ENCODE measurements around the gene ADAM10.

The ADAM10 gene

DNA sequence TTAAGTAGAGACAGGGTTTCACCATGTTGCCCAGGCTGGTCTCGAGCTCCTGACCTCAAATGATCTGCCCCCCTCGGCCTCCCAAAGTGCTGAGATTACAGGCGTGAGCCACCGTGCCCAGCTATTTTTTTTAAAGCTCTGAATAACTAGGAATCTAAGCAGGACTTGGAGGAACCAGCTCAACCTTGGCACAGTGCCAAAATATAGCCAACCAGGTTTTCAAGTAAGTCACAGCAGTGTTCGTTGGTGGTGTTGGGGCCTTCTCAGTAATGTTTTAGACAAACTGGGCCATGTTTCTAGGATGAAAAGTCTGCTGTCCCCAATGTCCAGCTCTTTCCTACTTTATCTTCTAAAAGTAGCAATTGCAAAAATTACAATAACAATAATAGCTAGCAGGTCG is 6.4 kb upstream of the ADAM10 start:
- no peak for DNase-seq

DNA sequence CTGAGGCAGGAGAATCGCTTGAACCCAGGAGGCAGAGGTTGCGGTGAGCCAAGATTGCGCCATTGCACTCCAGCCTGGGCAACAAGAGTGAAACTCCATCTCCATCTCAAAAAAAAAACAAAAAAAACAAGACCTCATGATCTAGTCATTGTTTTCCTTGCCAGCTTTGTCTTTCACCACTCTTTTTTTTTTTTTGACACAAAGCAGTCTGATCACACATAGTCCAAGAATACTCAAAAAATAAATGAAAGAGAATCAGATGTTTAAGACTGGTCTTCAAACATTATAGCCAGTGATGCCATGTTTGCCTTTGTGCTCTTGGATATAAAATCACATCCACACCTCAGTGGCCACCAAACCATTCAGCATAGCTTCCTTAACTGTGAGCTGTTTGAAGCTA is 5.8 kb upstream of the ADAM10 start:
- no peak for DNase-seq

DNA sequence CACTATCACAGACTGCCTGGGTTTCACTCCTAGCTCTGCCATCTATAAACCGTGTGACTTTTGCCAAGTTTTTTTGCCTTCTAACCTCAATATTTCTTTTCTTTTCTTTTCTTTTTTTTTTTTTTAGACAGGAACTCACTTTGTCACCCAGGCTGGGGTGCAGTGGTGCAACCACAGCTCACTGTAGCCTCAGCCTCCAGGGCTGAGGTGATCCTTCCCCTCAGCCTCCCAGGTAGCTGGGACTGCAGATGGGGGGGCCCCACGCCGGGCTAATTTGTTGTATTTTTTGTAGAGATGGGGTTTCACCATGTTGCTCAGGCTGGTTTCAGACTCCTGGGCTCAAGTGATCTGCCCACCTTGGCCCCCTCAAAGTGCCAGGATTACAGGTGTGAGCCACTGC is 3.2 kb upstream of the ADAM10 start:
- DNase-seq: no peak

DNA sequence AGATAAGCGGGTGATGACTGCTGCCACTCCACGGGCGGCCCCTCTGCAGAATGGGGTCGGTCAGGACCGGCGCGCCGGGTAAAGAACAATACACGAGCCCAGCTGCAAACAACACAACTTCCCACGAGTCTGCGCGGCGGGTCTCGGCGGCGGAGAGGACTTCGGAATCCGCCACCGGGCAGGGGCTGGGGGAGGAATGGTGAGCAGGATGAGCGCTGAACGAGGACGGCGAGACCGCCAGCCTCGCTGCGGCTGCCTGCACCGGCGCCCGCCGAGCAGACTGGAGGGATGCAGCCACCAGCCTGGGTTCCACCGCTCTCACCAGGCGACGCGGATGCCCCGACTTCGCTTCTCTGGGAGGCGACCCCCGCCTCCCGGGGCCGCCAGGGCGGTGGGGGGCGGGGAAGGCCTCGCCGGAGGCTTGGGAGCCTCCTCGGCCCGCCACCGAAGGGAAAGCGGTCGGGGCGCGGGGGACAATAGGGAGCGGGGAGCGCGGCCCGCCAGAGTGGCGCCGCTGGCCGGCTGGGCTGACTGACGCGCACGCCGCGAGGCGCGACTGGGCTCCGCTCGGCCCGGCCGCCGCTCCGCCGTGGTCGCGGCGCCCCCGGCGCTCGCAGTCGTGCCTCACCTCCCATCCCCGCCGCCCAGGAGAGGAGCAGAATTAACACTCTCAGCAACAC is 515 bp downstream of the ADAM10 start:
- DNase-seq: peak; percentile 51

DNA sequence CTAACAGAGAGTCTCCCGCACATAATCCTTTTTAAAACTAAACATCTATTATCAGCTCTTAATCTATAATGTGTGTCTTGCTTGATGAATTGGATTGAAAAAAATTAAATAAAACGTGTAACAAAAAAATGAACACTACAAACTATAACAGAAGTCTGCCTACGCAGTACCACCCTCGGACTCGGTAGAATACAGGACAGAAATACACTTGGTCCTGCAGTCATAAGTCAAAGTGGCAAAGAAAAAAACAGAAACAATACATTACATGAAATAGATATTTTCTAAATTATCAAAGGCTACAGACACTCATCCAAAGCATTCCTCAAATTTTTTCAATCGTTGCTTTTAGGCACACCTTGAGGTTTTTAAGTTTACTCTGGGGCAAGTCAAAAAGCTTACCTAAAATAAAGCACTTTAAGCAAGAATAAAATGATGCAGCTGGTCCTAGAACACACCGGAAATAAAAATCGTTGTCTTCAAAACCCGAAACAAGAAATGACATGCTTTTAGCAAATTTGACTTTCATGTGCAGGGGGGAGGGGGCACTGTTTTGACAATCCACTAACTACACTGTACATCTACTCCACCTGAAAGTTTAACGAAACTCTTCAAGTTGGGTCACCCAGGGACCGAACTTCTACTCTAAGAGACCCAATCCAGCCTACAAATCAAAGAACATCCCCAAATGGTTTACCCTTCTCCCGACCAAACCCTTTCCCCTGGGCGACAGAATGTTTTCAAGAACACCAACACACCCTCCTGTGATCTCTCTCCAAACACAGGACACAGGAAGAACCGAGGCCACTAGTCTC is 1.3 kb downstream of the ADAM10 start:
- DNase-seq: no peak

DNA sequence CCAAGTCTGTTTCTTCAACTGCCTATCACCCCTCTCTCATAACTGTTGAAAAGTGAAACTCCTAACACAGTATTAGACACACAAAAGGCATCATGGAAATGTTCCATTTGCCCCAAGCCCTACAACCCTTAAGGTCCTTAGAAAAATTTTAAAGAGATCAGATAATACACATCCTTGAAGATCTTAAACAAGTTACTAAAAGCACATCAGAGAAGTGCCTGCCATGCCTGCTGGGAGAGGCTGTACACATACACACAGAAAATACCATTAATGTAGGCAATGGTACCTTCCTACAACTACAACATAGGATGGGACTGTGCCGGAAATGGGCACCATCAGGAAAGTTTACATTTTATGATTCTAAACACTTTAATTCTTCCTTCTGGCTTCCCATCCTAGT is 3.3 kb downstream of the ADAM10 start:
- no peak for DNase-seq

DNA sequence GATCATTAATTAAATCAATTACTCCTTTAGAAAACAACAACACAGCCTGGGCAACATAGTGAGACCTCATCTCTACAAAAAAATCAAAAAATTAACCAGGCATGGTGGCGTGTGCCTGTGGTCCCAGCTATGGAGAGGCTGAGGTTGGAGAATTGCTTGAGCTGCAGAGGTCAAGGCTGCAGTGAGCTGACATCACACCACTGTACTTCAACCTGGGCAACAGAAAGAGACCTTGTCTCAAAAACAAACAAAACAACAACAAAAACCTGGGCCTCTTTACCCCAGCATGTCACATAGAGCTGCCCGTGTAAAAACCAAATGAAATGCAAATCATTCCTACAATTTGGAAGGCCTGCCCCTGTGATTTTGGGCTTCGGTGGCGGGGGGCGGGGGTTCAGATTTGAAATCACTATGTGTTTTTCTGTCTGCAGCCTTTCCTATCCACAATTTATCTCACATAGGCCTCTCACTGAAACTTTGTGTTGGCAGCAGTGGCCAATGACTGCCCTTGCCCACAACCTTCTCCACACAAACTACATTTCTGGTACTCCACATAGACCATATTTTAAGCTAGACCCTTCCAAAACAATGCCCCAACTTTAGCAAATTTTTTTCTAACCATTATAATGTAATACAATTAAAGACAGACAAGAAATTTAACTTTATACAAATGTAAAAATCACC is 6.5 kb downstream of the ADAM10 start:
- no peak for DNase-seq

DNA sequence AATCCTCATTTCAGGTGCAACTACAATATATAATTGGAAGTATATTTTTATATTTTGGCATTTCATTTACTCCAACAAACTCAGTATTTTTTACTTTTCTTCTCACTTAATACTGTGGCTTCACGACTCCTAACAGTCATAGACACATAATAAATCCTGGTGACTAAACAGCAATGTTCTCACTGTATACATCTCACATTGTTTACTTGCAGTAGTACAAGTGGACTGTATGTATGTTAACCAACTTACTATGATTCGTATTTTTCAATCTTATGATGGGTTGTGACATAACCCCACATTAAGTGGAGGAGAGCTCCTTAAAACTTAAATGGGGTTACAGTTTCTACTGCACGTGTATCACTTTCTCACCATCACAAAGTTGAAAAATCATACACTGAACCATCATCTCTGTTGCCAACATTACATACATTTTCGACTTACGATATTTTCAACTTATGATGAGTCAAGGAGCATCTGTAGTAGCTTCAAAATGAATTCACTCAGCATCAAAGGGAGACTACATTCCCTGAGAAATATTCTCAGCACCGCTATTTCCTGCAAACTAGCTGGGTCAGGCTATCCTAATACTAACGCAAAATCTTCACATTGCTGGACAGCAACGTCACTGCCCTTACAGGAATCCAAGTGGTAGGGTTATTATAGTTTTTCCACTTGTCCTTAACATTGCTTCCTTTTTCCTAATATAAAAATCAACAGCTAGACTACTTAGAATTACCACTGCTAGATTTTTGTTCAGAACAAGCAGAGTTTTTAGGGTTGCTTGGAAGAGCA is 7.3 kb downstream of the ADAM10 start:
- peak; percentile 86 for DNase-seq

DNA sequence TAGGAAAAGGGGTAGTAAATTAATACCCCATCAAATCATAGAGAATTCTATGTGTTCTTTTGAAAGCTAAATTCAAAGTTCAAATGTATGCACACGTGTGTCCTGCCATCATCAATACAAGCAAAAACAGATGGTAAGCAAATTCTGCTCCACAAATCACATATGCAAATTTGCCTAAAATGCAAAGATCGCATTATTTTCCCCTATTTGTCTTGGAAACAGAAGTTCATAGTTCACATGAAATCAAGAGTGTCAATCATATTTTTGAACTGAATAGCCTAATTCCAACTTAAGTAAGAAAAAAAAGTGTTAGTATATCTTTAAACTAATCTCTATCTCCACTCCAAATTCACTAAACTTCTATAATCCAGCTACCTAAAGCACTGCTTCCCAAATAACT is 8.5 kb downstream of the ADAM10 start:
- DNase-seq: no peak

DNA sequence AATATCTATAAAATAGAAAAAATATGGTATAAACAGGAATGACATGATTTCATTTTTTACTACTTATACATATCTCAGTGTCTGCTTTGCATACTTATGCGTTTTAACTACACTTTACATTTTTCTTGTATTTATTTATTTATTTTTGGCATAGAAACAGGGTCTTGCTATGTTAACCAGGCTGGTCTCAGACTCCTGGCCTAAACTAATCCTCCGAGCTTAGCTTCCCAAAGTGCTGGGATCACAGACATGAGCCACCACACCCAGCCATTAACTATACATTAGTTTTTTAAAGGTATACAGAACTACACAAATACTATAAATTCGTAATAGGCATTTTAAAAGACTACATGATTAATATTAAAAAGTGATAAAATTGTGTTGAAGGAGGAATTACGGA is 9.1 kb downstream of the ADAM10 start:
- no peak for DNase-seq

DNA sequence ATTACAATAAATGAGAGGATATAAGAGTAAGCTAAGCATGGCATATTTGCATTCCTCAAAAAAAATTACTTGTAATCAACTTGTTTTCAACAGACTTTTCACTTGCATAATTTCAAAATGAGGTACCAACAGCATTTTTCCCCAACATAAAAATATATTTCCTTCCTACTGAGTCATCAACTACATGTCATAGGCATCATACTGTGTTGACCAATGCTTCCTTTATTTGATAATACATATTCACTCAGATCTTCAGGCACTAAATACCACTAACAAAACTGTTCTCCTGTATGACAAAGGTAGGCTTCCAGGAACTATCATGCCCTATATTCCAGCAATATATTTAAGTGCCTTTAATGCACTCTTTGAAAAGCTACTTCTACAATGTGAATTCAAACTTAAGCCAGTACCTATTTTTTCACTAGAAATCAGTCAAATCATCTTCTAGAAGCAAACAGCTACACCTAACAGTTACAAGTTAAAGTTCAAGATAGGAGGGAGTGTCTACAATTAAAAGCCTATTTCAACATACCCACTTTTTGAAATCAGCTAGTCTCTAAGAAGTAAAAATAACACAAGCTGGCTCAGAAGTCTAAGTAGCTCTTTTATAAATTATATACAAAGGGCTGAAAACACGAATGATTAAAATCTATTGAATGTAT is 11.3 kb downstream of the ADAM10 start:
- peak; percentile 41 for DNase-seq

DNA sequence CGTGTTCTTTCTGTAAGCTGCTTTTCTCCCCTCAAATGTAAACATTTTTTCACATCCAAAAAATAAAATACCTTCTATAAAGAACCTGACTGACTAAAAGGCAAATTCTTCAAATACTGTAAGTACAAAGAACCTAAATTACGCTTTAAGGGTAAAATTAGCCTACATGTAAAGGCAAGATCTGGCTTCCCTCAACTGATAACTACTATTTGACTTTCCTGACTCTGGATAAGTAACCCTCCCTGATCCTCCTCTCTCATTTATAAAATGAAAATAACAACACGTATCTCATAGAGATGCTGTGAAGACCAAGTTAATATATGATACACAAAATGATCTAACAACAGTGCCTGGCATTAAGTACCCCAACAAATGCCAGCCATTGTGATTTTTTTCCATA is 12.2 kb downstream of the ADAM10 start:
- no peak for DNase-seq

DNA sequence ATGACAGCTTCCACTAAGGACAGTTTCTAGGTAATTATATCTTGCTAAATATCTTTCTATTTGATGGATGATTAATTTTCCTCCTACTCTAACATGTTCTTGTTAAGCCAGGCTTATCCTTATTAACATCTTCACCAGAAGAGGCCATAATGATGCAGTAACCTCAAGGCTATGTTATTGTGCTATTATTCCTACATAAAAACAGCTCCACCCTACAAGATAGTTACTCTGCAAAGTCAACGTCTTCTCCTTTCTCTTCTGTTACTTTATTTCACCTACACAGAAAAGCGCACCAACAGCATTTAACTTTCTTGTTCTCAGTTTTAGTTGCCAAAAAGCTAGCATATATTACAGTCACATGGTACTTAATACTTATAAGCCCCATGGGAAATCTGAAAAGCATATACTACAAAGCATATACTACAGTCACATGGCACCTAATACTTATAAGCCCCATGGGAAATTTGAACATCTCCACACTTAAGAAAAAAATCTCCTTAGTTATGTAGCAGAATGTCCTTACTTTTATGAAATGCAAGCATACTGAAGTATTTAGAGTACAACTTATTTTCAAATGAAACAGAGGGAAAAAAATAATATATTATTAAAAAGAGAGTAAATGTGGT is 13.4 kb downstream of the ADAM10 start:
- no peak for DNase-seq

DNA sequence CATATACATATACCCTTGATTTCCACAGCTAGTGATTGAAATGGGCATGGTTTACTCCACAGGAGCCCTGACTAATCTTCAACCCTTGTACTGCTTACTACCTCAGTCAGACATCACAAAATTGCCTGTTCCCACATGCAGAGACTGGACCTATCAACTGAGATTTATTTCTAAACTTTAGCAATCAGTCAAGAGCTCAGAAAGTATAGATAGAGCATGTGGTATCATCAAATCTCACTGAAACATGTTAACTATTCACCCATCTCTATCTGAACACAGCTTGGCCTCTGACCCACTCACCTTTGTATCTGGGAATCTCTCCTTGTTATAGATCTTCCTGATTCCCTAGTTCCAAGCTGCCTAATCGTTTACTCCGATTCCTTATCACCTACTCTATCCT is 14.6 kb downstream of the ADAM10 start:
- DNase-seq: no peak

DNA sequence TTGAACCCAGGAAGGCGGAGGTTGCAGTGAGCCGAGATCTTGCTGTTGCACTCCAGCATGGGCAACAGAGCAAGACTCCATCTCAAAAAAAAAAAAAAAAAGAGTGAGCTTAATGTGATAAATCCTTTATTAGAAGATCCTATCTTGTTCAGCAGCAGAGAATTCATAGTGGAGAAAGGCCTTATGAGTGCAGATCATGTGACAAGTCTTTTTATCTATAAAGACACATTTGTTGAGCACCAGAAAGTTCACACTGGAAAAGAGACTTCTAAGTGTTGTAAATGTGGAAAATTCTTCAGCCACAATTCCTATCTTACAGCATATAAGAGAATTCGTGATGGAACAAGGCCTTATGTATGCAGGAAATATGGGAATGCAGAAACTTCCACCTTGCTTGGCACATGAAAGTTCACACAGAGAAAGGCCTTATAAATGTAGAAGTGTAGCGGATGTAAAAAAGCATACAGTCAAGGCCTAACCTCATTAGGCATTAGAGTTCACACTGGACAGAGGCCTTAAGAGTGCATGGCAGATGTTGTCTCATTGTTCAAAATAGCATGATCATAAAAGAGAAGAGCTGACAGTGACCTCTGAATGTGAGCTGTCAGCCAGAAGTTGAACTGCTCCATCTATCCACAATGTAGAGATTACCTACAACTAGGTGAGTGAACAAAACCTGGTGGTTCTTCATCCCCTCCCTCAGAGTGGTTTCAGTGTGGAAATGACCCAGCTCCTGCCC is 16.7 kb downstream of the ADAM10 start:
- DNase-seq: no peak

DNA sequence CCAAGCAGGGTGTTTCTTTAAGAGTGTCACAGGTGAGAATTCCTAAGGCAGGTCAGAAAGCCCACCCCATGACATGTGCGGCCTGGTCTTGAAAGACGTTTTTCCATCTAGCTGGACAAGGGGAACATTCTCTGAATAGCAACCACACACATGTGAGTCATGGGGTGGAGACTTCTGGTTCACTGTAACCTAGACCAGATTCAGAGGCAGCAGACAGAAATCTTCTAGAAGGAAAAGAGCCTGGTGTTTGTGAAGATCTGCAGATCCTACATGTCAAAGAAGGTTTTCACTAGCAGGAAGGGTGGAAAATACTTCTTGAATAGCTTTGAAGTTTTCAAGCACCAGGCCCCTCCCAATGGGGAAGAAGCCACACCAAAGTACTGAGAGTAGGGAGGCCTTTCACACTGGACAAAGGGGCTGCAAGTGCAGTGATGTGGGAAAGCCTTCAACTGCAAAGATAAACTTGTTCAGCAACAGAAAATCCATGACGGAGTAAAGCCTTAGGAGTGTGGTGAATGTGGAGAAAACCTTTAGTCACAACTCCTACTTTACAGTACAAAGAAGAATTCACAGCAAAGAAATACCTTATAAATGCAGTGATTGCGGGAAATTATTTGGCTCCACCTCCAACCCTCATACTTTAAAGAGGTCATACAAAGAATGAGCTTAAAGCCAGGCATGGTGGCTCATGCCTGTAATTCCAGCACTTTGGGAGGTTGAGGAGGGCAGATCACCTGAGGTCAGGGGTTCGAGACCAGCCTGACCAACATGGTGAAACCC is 17.6 kb downstream of the ADAM10 start:
- DNase-seq: peak; percentile 77

DNA sequence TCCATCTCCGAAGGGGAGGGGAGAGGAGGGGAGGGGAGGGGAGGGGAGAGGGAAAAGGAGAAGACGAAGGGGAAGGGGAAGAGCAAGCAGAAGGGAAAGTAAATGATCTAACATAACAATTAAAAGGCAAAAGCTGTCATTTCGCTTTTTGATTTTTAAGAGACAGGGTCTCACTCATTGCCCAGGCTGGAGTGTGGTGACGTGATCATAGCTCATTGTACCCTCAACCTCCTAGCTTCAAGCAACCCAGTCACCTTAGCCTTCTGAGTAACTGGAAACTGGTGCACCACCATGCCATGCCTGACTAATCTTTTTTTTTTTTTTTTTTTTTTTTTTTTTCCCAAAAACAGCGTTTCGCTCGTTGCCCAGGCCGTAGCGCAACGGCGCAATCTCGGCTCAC is 22.6 kb downstream of the ADAM10 start:
- DNase-seq: no peak

DNA sequence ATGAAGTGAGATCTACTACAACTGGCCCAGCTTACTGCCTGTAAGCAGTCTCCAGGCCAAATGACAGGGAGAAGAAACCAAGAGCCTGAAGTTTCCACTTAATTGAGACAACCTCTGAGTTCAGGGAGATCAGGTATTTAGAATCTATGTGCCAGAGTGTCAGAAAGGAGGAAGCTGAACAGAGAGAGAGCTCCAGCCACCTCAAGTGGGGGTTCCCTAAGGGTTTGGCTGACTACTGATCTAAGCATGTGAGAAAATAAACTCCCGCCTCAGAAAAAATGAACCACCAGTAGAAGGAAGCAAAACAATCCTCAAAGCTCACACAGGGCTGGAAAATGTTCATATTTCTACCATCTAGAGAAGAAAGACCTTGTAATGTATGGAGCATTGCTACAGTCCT is 25.0 kb downstream of the ADAM10 start:
- DNase-seq: peak; percentile 58

DNA sequence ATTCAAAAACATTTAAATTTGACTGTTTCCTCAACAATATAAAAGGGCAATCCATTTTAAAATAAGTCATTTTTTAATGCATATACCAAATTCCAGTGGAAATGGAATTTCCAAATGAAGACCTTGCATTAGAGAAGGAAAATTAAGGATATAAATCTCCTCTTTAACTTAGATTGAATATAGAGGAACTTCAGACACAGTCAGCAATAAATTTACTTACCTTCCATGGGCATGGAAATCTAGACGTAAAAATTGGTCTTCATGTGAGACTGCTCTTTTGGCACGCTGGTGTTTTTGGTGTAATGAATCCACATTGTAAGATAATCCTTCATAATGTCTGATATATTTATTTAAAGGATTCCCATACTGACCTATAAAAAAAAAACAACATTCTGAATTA is 32.1 kb downstream of the ADAM10 start:
- no peak for DNase-seq

DNA sequence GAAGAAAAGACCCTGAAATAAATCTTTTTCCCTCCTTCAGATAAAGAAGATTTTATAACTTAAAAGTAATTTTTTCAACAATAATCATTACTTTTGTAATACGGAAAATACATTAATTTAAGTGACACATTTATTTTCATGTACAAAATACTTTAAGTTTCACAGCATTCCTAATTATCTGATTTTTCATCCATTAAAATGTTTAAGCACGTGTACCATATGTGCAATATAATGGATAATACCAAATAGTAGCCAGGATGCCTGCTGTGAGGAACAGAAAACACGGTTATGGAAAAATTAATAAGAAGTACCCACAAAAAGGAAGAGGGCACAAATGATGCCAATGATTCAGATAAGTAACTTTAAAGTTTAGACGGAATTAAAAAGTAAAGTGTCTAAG is 33.5 kb downstream of the ADAM10 start:
- no peak for DNase-seq

Measured in EL (cell line).